WTC11 (cell line): ENCODE measurements around the gene TMEM121. TPM values are rescaled to one million over a fixed set of nuclear protein-coding genes. Genes with fewer than 3 reads are reported as not detected.

Experiments
- ATAC-seq: fragments of 200-7000 bp; cut with Tn5 transposase; 2 replicates; pipeline ENCODE4 v1.10.0; 2021; ENCODE audit warnings: mild to moderate bottlenecking, moderate library complexity
- CTCF ChIA-PET: fragments of 300-600 bp; sonication (Branson Sonifier 250); formaldehyde crosslinking; loops from one replicate; lab custom pipeline; 2021; ENCODE audit warnings: antibody characterized with exemption; lab: Charles Lee
- POLR2A ChIA-PET: fragments of 350-600 bp; sonication (Branson Sonifier 250); formaldehyde crosslinking; loops from one replicate; lab custom pipeline; 2021; ENCODE audit warnings: antibody characterized with exemption; lab: Charles Lee
- DNase-seq: peaks from one replicate; pipeline ENCODE4 v3.0.0; 2021; ENCODE audit warnings: low spot score
- H3K27ac Mint-ChIP-seq: 2 replicates; pipeline ENCODE4 v1.8.0; 2021; ENCODE audit warnings: mixed read lengths
- H3K27me3 Mint-ChIP-seq: 2 replicates; pipeline ENCODE4 v1.8.0; 2021; ENCODE audit warnings: low read depth, mild to moderate bottlenecking, moderate library complexity, mixed read lengths
- H3K36me3 Mint-ChIP-seq: 2 replicates; pipeline ENCODE4 v1.8.0; 2021; ENCODE audit warnings: mixed read lengths
- H3K4me1 Mint-ChIP-seq: 2 replicates; pipeline ENCODE4 v1.8.0; 2022; ENCODE audit warnings: mixed read lengths
- H3K4me3 Mint-ChIP-seq: 2 replicates; pipeline ENCODE4 v1.8.0; 2021; ENCODE audit warnings: mild to moderate bottlenecking, moderate library complexity, mixed read lengths
- H3K9me3 Mint-ChIP-seq: 2 replicates; pipeline ENCODE4 v1.8.0; 2021; ENCODE audit warnings: mixed read lengths
- ATF1 ChIP-seq: sonication (generic); formaldehyde crosslinking; IDR thresholded peaks from 2 replicates; pipeline ENCODE4 v1.8.1; 2023; ENCODE audit warnings: mild to moderate bottlenecking, moderate library complexity, missing genetic modification reagents
- ELF4 ChIP-seq: sonication (generic); formaldehyde crosslinking; IDR thresholded peaks from 2 replicates; pipeline ENCODE4 v1.8.1; 2022; ENCODE audit warnings: low read depth, mild to moderate bottlenecking, moderate library complexity, missing genetic modification reagents
- FOXP1 ChIP-seq: sonication (generic); formaldehyde crosslinking; IDR thresholded peaks from 2 replicates; pipeline ENCODE4 v1.8.0; 2022; ENCODE audit warnings: missing genetic modification reagents, mild to moderate bottlenecking, moderate library complexity, borderline replicate concordance
- JUN ChIP-seq: sonication (generic); formaldehyde crosslinking; IDR thresholded peaks from 2 replicates; pipeline ENCODE4 v1.8.0; 2023; ENCODE audit warnings: mild to moderate bottlenecking, missing genetic modification reagents
- KAT7 ChIP-seq: sonication (generic); formaldehyde crosslinking; IDR thresholded peaks from 2 replicates; pipeline ENCODE4 v1.8.1; 2023; ENCODE audit warnings: missing genetic modification reagents, mild to moderate bottlenecking, borderline replicate concordance
- NFATC4 ChIP-seq: fragments of 250-450 bp; sonication (Bioruptor Pico); IDR thresholded peaks from 2 replicates; pipeline ENCODE4 v1.9.0; 2021; ENCODE audit warnings: mild to moderate bottlenecking
- NFYB ChIP-seq: sonication (generic); formaldehyde crosslinking; conservative IDR thresholded peaks from 2 replicates; pipeline ENCODE4 v1.8.0; 2022; ENCODE audit warnings: low read depth, missing genetic modification reagents
- SP1 ChIP-seq: sonication (generic); formaldehyde crosslinking; conservative IDR thresholded peaks from 2 replicates; pipeline ENCODE4 v1.8.1; 2022; ENCODE audit warnings: missing genetic modification reagents
- TCF7 ChIP-seq: sonication (generic); formaldehyde crosslinking; IDR thresholded peaks from 2 replicates; pipeline ENCODE4 v1.8.0; 2022; ENCODE audit warnings: mild to moderate bottlenecking, low read depth, missing genetic modification reagents, moderate library complexity
- TEAD4 ChIP-seq: sonication (generic); formaldehyde crosslinking; IDR thresholded peaks from 2 replicates; pipeline ENCODE4 v1.8.0; 2022; ENCODE audit warnings: mild to moderate bottlenecking, missing genetic modification reagents
- ZBTB21 ChIP-seq: sonication (generic); formaldehyde crosslinking; IDR thresholded peaks from 2 replicates; pipeline ENCODE4 v1.8.1; 2023; ENCODE audit warnings: mild to moderate bottlenecking, missing genetic modification reagents, borderline replicate concordance
- ZNF232 ChIP-seq: sonication (generic); formaldehyde crosslinking; IDR thresholded peaks from 2 replicates; pipeline ENCODE4 v1.8.0; 2022; ENCODE audit warnings: mild to moderate bottlenecking, missing genetic modification reagents
- total RNA-seq: library from RNA; stranded (reverse); gene quantifications from 3 replicates; pipeline ENCODE4 v1.2.3, GENCODE V29; 2021
- TF ChIP-seq, protein P1 (sequence below): sonication (generic); formaldehyde crosslinking; IDR thresholded peaks from 2 replicates; pipeline ENCODE4 v1.8.0; 2022; ENCODE audit warnings: missing genetic modification reagents
- TF ChIP-seq, protein P2 (sequence below): sonication (generic); formaldehyde crosslinking; IDR thresholded peaks from 2 replicates; pipeline ENCODE4 v1.8.1; 2022; ENCODE audit warnings: mild to moderate bottlenecking, missing genetic modification reagents, moderate library complexity, borderline replicate concordance
- TF ChIP-seq, protein P3 (sequence below): sonication (generic); formaldehyde crosslinking; IDR thresholded peaks from 2 replicates; pipeline ENCODE4 v1.8.1; 2022; ENCODE audit warnings: mild to moderate bottlenecking, moderate library complexity, missing genetic modification reagents
- TF ChIP-seq, protein P4 (sequence below): fragments of 250-450 bp; sonication (Bioruptor Pico); conservative IDR thresholded peaks from 2 replicates; pipeline ENCODE4 v1.9.0; 2021; ENCODE audit warnings: mild to moderate bottlenecking
- TF ChIP-seq, protein P5 (sequence below): sonication (generic); formaldehyde crosslinking; IDR thresholded peaks from 2 replicates; pipeline ENCODE4 v1.8.0; 2023; ENCODE audit warnings: mild to moderate bottlenecking, missing genetic modification reagents

The TMEM121 gene
- total RNA-seq, 1 experiment from 2014 or later = 0.81 TPM

DNA sequence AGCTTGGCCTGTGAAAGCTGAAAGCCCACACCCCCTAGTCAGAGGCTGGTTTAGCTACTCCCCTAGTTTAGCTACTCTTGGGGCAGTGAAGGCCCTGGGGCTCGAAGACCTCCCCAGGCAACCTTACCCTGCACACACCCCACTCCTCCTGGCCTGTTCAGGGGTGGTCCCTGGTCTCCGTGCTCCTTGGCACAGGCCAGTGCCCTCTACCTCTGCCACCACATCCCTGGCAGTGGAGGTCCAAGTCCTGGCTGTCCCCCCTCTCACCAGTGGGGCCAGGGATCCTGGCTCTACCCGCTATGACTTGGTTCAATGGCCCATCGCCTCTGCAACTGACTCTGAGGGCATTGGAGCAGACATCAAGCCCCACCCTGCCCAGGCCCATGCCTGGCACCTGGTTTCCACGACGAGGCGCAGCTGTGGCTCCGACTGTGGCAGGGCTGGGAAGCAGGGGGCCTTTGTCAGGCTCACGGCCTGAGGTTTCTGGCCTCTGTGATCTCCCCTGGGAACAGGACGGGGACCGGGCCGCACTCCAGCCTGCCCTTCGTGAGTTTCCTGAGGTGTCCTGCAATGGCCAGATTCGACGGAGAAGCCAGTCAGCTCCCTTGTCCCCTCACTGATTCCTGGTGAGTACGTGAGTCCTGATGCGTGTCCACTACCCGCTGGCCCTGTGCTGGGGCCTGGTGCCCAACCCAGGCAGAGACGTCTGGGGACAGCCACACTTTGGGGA, 5.7 kb downstream of the TMEM121 start:
- Mint-ChIP-seq H3K9me3 (peaks cover 21% of the 10 kb centered on the region), H3K27ac (no peak overlapping the region), H3K27me3 (peaks cover 41% of the 10 kb centered on the region), H3K36me3 (peaks cover 12% of the 10 kb centered on the region), H3K4me3 (no peak overlapping the region), H3K4me1 (no peaks in the 10 kb centered on the region)
- ChIA-PET POLR2A (no interaction called here), CTCF (interaction anchor here (1.0 to 1.3 kb wide), 2 partner anchors 51 to 61 kb away, joined by 3 to 8 read pairs; no protein-coding TSS in a partner anchor)
- ATAC-seq (no peak), DNase-seq (no peak)
- TF ChIP-seq NFATC4 (CRISPR knock-in tag) = no peak
- TF ChIP-seq TEAD4 = no peak
- no peak for TF ChIP-seq ZNF232 (CRISPR knock-in tag)
- no peak for TF ChIP-seq ATF1 (CRISPR knock-in tag)
- TF ChIP-seq, protein P1, sequence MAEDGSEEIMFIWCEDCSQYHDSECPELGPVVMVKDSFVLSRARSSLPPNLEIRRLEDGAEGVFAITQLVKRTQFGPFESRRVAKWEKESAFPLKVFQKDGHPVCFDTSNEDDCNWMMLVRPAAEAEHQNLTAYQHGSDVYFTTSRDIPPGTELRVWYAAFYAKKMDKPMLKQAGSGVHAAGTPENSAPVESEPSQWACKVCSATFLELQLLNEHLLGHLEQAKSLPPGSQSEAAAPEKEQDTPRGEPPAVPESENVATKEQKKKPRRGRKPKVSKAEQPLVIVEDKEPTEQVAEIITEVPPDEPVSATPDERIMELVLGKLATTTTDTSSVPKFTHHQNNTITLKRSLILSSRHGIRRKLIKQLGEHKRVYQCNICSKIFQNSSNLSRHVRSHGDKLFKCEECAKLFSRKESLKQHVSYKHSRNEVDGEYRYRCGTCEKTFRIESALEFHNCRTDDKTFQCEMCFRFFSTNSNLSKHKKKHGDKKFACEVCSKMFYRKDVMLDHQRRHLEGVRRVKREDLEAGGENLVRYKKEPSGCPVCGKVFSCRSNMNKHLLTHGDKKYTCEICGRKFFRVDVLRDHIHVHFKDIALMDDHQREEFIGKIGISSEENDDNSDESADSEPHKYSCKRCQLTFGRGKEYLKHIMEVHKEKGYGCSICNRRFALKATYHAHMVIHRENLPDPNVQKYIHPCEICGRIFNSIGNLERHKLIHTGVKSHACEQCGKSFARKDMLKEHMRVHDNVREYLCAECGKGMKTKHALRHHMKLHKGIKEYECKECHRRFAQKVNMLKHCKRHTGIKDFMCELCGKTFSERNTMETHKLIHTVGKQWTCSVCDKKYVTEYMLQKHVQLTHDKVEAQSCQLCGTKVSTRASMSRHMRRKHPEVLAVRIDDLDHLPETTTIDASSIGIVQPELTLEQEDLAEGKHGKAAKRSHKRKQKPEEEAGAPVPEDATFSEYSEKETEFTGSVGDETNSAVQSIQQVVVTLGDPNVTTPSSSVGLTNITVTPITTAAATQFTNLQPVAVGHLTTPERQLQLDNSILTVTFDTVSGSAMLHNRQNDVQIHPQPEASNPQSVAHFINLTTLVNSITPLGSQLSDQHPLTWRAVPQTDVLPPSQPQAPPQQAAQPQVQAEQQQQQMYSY (CRISPR knock-in tag) = no peak
- no peak for TF ChIP-seq KAT7 (CRISPR knock-in tag)
- no peak for TF ChIP-seq ZBTB21 (CRISPR knock-in tag)
- TF ChIP-seq, protein P2, sequence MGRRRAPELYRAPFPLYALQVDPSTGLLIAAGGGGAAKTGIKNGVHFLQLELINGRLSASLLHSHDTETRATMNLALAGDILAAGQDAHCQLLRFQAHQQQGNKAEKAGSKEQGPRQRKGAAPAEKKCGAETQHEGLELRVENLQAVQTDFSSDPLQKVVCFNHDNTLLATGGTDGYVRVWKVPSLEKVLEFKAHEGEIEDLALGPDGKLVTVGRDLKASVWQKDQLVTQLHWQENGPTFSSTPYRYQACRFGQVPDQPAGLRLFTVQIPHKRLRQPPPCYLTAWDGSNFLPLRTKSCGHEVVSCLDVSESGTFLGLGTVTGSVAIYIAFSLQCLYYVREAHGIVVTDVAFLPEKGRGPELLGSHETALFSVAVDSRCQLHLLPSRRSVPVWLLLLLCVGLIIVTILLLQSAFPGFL (CRISPR knock-in tag) = no peak
- no peak for TF ChIP-seq JUN (CRISPR knock-in tag)
- TF ChIP-seq, protein P3, sequence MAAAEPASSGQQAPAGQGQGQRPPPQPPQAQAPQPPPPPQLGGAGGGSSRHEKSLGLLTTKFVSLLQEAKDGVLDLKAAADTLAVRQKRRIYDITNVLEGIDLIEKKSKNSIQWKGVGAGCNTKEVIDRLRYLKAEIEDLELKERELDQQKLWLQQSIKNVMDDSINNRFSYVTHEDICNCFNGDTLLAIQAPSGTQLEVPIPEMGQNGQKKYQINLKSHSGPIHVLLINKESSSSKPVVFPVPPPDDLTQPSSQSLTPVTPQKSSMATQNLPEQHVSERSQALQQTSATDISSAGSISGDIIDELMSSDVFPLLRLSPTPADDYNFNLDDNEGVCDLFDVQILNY (CRISPR knock-in tag) = no peak
- TF ChIP-seq TCF7 (CRISPR knock-in tag) = no peak
- no peak for TF ChIP-seq SP1 (CRISPR knock-in tag)
- TF ChIP-seq ELF4 = no peak
- no peak for TF ChIP-seq FOXP1 (CRISPR knock-in tag)
- TF ChIP-seq NFYB (CRISPR knock-in tag) = no peak
- TF ChIP-seq, protein P4, sequence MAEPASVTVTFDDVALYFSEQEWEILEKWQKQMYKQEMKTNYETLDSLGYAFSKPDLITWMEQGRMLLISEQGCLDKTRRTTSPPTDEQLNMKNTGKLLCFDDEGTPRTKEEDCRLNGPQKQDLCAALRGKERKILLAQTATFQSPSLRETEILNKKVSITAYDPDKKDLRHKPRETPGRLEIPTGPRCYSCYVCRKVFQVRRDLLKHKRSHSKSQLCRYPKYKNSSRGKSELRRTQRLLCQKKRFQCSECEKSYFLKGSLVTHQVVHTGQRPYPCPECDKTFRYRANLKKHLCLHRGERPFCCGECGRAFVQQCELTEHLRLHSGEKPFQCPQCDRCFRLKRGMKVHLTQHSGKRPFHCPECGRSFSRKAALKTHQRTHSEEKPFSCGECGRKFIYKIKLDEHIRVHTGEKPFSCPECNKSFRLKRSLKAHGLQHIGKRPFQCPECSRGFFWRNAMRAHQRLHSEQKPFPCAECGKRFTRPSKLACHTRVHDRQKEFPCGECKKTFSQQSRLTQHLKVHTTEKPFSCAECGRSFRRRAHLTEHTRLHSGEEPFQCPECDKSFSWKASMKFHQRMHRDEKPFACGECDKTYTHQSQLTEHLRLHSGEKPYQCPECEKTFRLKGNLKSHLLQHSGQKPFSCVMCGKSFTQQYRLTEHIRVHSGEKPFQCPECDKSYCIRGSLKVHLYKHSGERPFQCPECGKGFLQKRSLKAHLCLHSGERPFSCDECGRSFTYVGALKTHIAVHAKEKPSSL (CRISPR knock-in tag) = no peak
- TF ChIP-seq, protein P5, sequence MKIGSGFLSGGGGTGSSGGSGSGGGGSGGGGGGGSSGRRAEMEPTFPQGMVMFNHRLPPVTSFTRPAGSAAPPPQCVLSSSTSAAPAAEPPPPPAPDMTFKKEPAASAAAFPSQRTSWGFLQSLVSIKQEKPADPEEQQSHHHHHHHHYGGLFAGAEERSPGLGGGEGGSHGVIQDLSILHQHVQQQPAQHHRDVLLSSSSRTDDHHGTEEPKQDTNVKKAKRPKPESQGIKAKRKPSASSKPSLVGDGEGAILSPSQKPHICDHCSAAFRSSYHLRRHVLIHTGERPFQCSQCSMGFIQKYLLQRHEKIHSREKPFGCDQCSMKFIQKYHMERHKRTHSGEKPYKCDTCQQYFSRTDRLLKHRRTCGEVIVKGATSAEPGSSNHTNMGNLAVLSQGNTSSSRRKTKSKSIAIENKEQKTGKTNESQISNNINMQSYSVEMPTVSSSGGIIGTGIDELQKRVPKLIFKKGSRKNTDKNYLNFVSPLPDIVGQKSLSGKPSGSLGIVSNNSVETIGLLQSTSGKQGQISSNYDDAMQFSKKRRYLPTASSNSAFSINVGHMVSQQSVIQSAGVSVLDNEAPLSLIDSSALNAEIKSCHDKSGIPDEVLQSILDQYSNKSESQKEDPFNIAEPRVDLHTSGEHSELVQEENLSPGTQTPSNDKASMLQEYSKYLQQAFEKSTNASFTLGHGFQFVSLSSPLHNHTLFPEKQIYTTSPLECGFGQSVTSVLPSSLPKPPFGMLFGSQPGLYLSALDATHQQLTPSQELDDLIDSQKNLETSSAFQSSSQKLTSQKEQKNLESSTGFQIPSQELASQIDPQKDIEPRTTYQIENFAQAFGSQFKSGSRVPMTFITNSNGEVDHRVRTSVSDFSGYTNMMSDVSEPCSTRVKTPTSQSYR (CRISPR knock-in tag) = no peak
